LNCAP (cell line): ENCODE results near the gene SHB.

Experiments used
- CTCF ChIP-seq: fragments of 450-650 bp; IDR thresholded peaks from 2 replicates; pipeline ENCODE4 v1.5.1; 2017; ENCODE audit warnings: mild to moderate bottlenecking

The SHB gene

DNA sequence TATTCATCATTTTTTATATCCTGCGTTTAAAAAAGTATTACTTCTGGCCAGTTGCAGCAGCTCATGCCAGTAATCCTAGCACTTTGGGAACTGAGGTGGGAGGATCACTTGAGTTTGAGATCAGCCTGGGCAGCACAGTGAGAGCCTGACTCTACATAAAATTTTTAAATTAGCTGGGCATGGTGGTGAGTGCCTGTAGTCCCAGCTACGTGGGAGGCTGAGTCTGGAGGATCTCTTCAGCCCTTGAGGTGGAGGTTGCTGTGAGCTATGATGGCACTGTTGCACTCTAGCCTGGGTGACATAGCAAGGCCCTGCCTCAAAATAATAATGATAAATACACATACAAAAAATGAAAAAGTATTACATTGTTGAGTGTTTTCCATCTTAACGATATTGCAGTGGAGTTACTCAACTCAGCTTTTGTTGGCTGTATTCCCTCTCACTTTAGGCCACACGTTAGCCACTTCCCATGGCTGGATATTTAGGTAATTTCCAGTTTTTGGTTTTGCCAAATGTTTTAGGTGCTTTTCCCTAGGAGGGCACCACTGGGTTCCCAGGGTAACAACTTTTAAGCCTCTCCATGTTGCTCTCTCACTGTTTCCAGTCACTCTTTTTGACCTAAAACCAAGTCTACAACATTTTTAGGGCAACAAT lies 20.6 kb downstream of the SHB start:
- TF ChIP-seq CTCF: no peak

- TF ChIP-seq CTCF: no peak
Observed at GRCh38 chr9:38047301-38048251, 21.5 kb downstream of the SHB start.

DNA sequence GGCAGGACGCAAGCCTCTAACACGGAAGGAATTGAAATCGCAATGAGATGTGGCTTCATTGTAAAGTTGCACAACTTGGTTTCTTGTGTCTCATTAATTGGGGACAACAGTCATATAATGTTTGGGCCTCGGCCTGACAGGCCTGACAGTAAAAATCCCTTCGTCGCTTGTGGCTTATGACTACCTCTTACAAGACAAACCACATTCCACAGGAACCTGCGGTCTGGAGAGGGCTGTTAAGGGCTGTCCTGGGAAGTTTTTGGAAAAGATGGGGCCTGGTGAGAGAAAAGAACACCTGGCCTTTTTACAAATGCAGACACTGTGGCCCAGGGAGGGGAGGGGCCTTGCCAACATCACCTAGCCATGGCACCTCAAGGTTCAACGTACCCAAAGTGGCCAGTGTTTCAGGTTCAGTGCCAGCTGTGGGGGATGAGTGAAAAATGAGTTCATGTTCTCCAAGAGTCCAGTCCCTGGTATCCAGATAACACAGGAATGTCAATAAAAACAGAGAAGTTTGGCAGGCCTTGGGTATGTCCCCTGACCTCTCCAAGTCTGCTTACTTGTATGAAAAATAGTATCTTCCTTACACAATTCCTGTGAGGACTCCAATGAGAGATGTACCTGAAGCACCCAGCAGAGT lies 22.2 kb downstream of the SHB start:
- TF ChIP-seq CTCF: no peak

DNA sequence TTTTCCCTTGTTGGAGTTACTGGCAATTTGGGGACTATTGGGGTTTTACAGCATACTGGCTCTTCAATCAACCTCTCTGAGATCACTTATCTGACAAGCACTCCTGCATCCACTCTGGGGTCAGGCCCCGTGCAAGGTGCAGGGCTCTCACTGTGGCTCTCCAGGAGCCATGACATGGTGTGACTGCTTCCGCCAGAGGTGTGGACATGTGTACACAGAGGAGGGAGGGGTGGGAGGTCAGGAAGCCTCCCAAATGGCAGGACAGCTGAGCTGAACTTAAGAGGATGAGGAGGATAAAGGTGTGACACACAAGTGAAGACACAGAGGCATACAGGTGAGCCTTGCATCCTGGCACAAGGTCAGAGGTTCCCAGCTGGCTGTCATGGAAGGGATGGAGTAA lies 24.3 kb downstream of the SHB start:
- TF ChIP-seq CTCF: no peak

DNA sequence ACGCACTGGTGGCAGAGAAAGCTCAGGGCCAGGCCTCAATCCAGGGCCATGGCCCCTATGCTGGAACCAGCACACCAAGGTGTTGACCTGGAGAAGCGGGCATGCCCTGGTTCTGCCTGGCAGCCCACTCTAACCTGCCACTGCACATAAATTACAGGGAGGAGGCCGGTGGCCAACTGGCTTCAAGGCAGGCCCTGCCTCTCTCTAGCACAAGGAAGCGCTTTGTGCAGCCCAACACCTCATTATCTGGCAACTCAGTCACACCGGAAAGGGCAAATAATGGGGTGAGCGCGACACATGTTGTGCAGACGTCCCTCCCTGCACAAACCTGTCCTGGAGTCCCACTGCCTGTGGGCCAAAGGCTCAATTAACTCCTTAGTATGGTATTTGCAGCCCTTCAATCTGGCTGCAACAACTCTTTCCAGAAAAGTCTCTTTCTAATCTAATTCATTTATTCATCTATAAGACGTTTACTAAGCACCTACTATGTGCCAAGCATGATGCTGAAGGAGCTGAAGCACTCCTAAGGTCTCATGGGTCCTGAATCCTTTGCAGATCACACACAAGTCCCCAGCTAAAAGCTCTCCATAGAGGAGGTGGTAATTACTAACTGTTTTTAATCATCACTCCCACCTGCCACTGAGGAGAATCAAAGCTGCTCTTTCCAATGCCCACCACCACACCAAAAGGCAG lies 24.9 kb downstream of the SHB start:
- no peak for TF ChIP-seq CTCF

DNA sequence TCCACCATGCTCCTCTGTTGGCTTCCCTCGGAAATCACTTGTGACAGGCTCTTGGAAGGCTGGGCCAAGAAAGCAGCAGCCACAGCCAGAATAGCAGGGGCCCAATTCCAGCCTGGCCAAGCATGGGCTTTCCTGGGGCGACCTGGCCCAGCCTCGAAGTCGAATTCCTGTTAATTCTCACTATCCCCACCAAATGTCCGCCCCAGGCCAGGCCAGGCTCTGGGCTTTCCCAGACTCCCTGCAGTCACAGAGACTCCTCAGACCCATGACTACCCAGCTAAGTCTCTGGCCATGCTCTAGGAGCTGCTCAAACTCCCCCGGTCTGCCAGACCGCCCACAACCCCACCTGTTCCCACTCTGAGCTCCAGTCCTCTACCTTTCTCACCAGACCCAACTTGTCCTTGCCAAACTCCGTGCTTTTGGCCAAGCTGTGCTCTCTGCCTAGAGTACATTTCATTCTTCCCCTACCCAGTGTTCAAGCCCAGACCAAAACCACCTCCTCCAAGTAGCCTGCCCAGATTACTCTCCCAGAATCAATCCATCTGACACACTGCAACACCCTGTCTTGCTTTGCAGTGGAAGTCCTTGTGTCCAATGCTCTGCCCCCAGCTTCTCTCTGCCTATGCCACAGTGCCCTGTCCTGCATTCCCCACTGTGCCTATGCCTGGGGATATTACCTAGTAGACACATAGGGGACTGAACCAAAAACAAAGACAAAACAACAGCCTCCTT lies 26.2 kb downstream of the SHB start:
- TF ChIP-seq CTCF: no peak
